Nephron progenitor cell (in vitro differentiated cells): ENCODE data around the gene NPNT.

Experiments used
- DNase-seq: peaks from one replicate; pipeline ENCODE4 v3.0.0; 2021
- H3K27ac Mint-ChIP-seq: 2 replicates; pipeline ENCODE4 v1.8.0; 2021; ENCODE audit warnings: mild to moderate bottlenecking, moderate library complexity, mixed read lengths
- H3K27me3 Mint-ChIP-seq: 2 replicates; pipeline ENCODE4 v1.8.0; 2021; ENCODE audit warnings: mild to moderate bottlenecking, low read depth, mixed read lengths; ENCODE audit not compliant: poor library complexity
- H3K36me3 Mint-ChIP-seq: 2 replicates; pipeline ENCODE4 v1.8.0; 2021; ENCODE audit warnings: low read depth, mixed read lengths
- H3K4me1 Mint-ChIP-seq: 2 replicates; pipeline ENCODE4 v1.8.0; 2021; ENCODE audit warnings: mixed read lengths
- H3K4me3 Mint-ChIP-seq: 2 replicates; pipeline ENCODE4 v1.8.0; 2021; ENCODE audit warnings: mild to moderate bottlenecking, moderate library complexity, mixed read lengths
- H3K9me3 Mint-ChIP-seq: 2 replicates; pipeline ENCODE4 v1.8.0; 2021; ENCODE audit warnings: mild to moderate bottlenecking, moderate library complexity, mixed read lengths
- TF ChIP-seq, protein P1 (sequence below): fragments of 200-600 bp; sonication (generic); IDR thresholded peaks from 2 replicates; pipeline ENCODE4 v1.5.0; 2021; ENCODE audit warnings: antibody characterized with exemption

NPNT gene

DNA sequence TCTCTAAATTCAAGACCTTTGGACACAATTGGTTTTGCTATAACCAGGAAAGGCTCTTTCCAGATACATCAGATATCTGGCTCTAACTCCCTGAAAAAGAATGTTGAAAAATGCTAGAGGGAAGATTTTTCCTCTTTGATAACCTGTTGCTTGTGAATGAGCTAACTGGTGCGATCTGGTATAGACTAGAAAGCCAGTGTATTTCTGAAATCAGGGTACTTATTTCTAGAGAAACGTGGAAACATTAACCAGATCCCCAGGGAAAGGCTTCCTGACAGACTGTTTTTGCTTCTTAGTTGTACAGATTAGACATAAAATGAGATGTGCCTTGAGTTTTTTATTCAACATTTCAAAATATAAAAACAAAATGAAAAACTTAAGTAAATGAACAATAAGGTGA lies 107.7 kb downstream of the NPNT start:
- no peak for DNase-seq
- Mint-ChIP-seq H3K9me3 (peaks cover 2% of the 10 kb centered on the region), H3K4me1 (peaks cover 14% of the 10 kb centered on the region), H3K36me3 (no peaks in the 10 kb centered on the region), H3K4me3 (no peak overlapping the region), H3K27ac (no peak overlapping the region), H3K27me3 (no peaks in the 10 kb centered on the region)
- TF ChIP-seq, protein P1, sequence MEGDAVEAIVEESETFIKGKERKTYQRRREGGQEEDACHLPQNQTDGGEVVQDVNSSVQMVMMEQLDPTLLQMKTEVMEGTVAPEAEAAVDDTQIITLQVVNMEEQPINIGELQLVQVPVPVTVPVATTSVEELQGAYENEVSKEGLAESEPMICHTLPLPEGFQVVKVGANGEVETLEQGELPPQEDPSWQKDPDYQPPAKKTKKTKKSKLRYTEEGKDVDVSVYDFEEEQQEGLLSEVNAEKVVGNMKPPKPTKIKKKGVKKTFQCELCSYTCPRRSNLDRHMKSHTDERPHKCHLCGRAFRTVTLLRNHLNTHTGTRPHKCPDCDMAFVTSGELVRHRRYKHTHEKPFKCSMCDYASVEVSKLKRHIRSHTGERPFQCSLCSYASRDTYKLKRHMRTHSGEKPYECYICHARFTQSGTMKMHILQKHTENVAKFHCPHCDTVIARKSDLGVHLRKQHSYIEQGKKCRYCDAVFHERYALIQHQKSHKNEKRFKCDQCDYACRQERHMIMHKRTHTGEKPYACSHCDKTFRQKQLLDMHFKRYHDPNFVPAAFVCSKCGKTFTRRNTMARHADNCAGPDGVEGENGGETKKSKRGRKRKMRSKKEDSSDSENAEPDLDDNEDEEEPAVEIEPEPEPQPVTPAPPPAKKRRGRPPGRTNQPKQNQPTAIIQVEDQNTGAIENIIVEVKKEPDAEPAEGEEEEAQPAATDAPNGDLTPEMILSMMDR, result no peak

DNA sequence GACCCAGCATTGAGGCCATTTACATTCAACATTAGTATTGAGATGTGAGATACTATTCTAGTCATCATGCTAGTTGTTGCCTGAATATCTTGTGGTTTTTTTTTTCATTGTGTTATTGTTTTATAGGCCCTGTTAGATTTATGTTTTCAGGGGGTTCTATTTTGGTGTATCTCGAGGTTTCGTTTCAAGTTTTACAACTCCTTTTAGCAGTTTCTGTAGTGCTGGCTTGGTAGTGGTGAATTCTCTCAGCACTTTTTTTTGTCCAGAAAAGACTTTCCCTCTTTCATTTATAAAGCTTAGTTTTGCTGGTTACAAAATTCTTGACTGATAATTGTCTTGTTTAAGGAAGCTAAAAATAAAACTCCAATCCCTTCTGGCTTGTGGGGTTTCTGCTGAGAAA lies 115.5 kb downstream of the NPNT start:
- Mint-ChIP-seq H3K4me1 (no peaks in the 10 kb centered on the region), H3K36me3 (peaks cover 19% of the 10 kb centered on the region), H3K27me3 (peaks cover 3% of the 10 kb centered on the region), H3K27ac (no peak overlapping the region), H3K4me3 (no peak overlapping the region), H3K9me3 (peaks cover 57% of the 10 kb centered on the region)
- TF ChIP-seq, protein P1, result no peak
- DNase-seq, result no peak

DNA sequence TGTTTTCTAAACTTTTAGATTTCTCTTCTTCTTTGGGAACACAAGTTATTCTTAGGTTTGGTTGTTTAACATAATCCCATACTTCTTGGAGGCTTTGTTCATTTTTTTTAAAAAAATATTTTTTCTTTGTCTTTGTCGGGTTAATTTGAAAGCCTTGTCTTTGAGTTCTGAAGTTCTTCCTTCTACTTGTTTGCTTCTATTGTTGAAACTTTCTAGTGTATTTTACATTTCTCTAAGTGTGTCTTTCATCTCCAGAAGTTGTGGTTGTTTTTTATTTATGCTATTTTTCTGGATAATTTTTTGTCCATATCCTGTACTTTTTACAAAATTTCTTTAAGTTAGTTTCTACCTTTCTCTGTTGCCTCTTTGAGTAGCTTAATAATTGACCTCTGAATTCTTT lies 116.1 kb downstream of the NPNT start:
- no peak overlapping the region for H3K4me3 Mint-ChIP-seq
- no peak overlapping the region for H3K27ac Mint-ChIP-seq
- H3K9me3 Mint-ChIP-seq, result peaks cover 57% of the 10 kb centered on the region
- DNase-seq, result no peak
- no peaks in the 10 kb centered on the region for H3K4me1 Mint-ChIP-seq
- H3K36me3 Mint-ChIP-seq, result peaks cover 19% of the 10 kb centered on the region
- TF ChIP-seq, protein P1, result no peak
- H3K27me3 Mint-ChIP-seq, result peaks cover 3% of the 10 kb centered on the region

DNA sequence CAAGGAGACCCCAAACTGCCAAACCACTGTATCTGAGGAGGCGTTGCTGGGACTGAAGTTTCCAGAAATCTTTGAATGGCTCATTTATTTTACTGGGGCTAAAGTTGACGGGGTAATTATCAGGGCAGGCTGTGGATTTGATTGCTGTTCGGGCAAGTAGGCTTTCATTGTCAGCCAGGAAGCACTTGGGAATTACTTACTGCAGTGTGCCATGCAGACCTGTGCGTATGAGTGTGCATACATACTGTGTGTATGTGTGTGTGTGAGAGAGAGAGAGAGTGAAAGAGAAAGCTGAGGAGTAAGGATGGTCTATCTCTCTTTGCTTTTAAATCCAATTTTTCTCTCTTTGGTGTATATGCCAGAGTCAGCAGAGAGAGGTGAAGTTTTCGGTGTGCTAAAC lies 122.7 kb downstream of the NPNT start:
- peak overlapping the region; percentile 87 for H3K27ac Mint-ChIP-seq
- no peak for DNase-seq
- no peak overlapping the region for H3K4me3 Mint-ChIP-seq
- peaks cover 3% of the 10 kb centered on the region for H3K27me3 Mint-ChIP-seq
- TF ChIP-seq, protein P1, result no peak
- H3K4me1 Mint-ChIP-seq, result peaks cover 13% of the 10 kb centered on the region
- peaks cover 5% of the 10 kb centered on the region for H3K36me3 Mint-ChIP-seq
- H3K9me3 Mint-ChIP-seq, result peaks cover 19% of the 10 kb centered on the region

DNA sequence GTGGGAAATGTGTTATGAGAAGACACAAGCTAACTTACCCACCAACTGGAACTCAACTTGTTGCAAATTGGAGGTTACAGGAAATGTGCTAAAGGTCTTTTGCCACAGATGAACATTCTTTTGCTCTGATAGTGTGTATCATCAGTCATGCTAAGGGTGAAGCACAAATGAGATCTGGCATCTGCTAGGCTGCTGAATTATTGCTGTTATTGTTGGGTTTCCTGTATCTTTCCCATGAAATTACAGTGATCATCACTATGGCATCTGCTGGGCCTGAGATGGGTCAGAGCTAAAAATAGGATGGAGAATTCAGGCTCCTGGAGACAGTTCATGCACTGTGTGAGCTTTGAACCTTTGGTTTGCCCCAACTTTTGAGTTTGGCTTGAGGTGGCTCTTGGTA lies 124.5 kb downstream of the NPNT start:
- H3K4me3 Mint-ChIP-seq, result no peak overlapping the region
- peaks cover 13% of the 10 kb centered on the region for H3K4me1 Mint-ChIP-seq
- no peak for DNase-seq
- no peaks in the 10 kb centered on the region for H3K36me3 Mint-ChIP-seq
- TF ChIP-seq, protein P1, result no peak
- H3K27me3 Mint-ChIP-seq, result peaks cover 3% of the 10 kb centered on the region
- peaks cover 7% of the 10 kb centered on the region for H3K9me3 Mint-ChIP-seq
- H3K27ac Mint-ChIP-seq, result no peak overlapping the region
